OCI-LY7 (cell line): ENCODE results near the gene PAX3. TPM values are rescaled to one million over a fixed set of nuclear protein-coding genes. Genes with fewer than 3 reads are reported as not detected.

Experiments
- BruUV-seq: library from RNA; stranded (reverse); fragments of 400-500 nt; replicated peaks from 2 replicates; lab custom pipeline; 2021; lab: Mats Ljungman, UMichigan
- CTCF ChIA-PET: fragments of 300-600 bp; sonication (Branson Sonifier 250); formaldehyde crosslinking; loops from one replicate; lab custom pipeline; 2022; ENCODE audit warnings: antibody characterized with exemption; ENCODE audit not compliant: unreplicated experiment; lab: Charles Lee
- POLR2A ChIA-PET: fragments of 300-600 bp; sonication (Branson Sonifier 250); formaldehyde crosslinking; loops from one replicate; lab custom pipeline; 2022; ENCODE audit warnings: antibody characterized with exemption; lab: Charles Lee
- DNase-seq: peaks from one replicate; pipeline ENCODE4 v3.0.0-alpha.2; 2015; ENCODE audit warnings: low spot score
- H2AFZ ChIP-seq: fragments of 200-600 bp; sonication (generic), shearing (Covaris generic); 2 replicates; pipeline ENCODE4 v1.6.1; 2014; ENCODE audit warnings: mild to moderate bottlenecking, antibody characterized with exemption, low read length, moderate library complexity
- H3K27ac ChIP-seq: fragments of 200-600 bp; sonication (generic); 2 replicates; pipeline ENCODE4 v1.5.1; 2014; ENCODE audit warnings: mixed run types, low read depth, mild to moderate bottlenecking, moderate library complexity, low read length, inconsistent platforms; ENCODE audit not compliant: poor library complexity, severe bottlenecking
- H3K36me3 ChIP-seq: fragments of 200-600 bp; sonication (generic); 2 replicates; pipeline ENCODE4 v1.6.1; 2014; ENCODE audit warnings: mild to moderate bottlenecking, antibody characterized with exemption, low read length, moderate library complexity, mixed read lengths; ENCODE audit not compliant: insufficient read depth
- H3K4me1 ChIP-seq: fragments of 200-600 bp; sonication (generic); 2 replicates; pipeline ENCODE4 v1.5.1; 2014; ENCODE audit warnings: mild to moderate bottlenecking, low read length; ENCODE audit not compliant: insufficient read depth, poor library complexity, severe bottlenecking
- H3K4me2 ChIP-seq: fragments of 200-600 bp; sonication (generic); 2 replicates; pipeline ENCODE4 v1.6.1; 2014; ENCODE audit warnings: mild to moderate bottlenecking, low read length
- H3K4me3 ChIP-seq: fragments of 200-600 bp; sonication (generic); 2 replicates; pipeline ENCODE4 v1.5.1; 2014; ENCODE audit warnings: mild to moderate bottlenecking, low read depth, low read length; ENCODE audit not compliant: poor library complexity, severe bottlenecking
- H3K79me2 ChIP-seq: fragments of 200-600 bp; sonication (generic); 2 replicates; pipeline ENCODE4 v1.6.1; 2016; ENCODE audit warnings: low read depth, mild to moderate bottlenecking, low read length, moderate library complexity, mixed read lengths; ENCODE audit not compliant: insufficient read depth
- H3K9me2 ChIP-seq: fragments of 200-600 bp; sonication (generic); 2 replicates; pipeline ENCODE4 v1.6.1; 2016; ENCODE audit warnings: mild to moderate bottlenecking, low read length, mixed read lengths; ENCODE audit not compliant: insufficient read depth
- H3K9me3 ChIP-seq: fragments of 200-600 bp; sonication (generic); 2 replicates; pipeline ENCODE4 v1.6.1; 2014; ENCODE audit warnings: mild to moderate bottlenecking, mixed run types, low read length, mixed read lengths
- H4K20me1 ChIP-seq: fragments of 200-600 bp; sonication (generic); 2 replicates; pipeline ENCODE4 v1.6.1; 2014; ENCODE audit warnings: mild to moderate bottlenecking, antibody characterized with exemption, low read length, moderate library complexity, mixed read lengths; ENCODE audit not compliant: insufficient read depth
- EZH2phosphoT487 ChIP-seq: fragments of 200-600 bp; sonication (generic); IDR thresholded peaks from 2 replicates; pipeline ENCODE4 v1.6.1; 2018; ENCODE audit warnings: low read depth, borderline replicate concordance, mild to moderate bottlenecking, mixed run types, antibody characterized with exemption, low read length, moderate library complexity, mixed read lengths
- intact Hi-C: fragments of 100-400 bp; cut with micrococcal nuclease; formaldehyde crosslinking; loops from one replicate; pipeline ENCODE4 v1.10.0; 2022; ENCODE audit not compliant: unreplicated experiment
- total RNA-seq, 2 experiments: library from RNA; depleted of rRNA in 1 of 2; stranded (reverse); fragments of >200 nt in 1 of 2; shearing (Covaris generic) in 1 of 2; gene quantifications; 2 replicates each; pipeline ENCODE4 v1.2.3, GENCODE V29; 2014 to 2022
- TF ChIP-seq, protein P1 (sequence below): fragments of 200-600 bp; sonication (generic); conservative IDR thresholded peaks from 2 replicates; pipeline ENCODE4 v1.5.1; 2014; ENCODE audit warnings: mild to moderate bottlenecking, antibody characterized with exemption, low read length, moderate library complexity, mixed read lengths

Gene PAX3
- total RNA-seq, 2 experiments from 2014 or later: not detected

- Histone ChIP-seq H3K4me1 (no peaks in the 10 kb centered on the region), H3K4me3 (no peak overlapping the region), H3K27ac (no peak overlapping the region), H3K36me3 (no peaks in the 10 kb centered on the region), H3K9me3 (no peaks in the 10 kb centered on the region), H4K20me1 (no peaks in the 10 kb centered on the region), H3K4me2 (no peak overlapping the region), H3K79me2 (no peaks in the 10 kb centered on the region), H3K9me2 (no peaks in the 10 kb centered on the region), H2AFZ (no peak overlapping the region)
- POLR2A ChIA-PET: no interaction called here
- CTCF ChIA-PET: no interaction called here
- no TSS peak for BruUV-seq
- TF ChIP-seq EZH2phosphoT487: no peak
- TF ChIP-seq, protein P1, sequence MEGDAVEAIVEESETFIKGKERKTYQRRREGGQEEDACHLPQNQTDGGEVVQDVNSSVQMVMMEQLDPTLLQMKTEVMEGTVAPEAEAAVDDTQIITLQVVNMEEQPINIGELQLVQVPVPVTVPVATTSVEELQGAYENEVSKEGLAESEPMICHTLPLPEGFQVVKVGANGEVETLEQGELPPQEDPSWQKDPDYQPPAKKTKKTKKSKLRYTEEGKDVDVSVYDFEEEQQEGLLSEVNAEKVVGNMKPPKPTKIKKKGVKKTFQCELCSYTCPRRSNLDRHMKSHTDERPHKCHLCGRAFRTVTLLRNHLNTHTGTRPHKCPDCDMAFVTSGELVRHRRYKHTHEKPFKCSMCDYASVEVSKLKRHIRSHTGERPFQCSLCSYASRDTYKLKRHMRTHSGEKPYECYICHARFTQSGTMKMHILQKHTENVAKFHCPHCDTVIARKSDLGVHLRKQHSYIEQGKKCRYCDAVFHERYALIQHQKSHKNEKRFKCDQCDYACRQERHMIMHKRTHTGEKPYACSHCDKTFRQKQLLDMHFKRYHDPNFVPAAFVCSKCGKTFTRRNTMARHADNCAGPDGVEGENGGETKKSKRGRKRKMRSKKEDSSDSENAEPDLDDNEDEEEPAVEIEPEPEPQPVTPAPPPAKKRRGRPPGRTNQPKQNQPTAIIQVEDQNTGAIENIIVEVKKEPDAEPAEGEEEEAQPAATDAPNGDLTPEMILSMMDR: no peak
- DNase-seq: no peak
- intact Hi-C loops: no loop called here
Observed at GRCh38 chr2:222304737-222305515, 6.1 kb upstream of the PAX3 start.

- ChIA-PET CTCF (no interaction called here), POLR2A (no interaction called here)
- Histone ChIP-seq H3K36me3 (no peaks in the 10 kb centered on the region), H3K27ac (no peak overlapping the region), H3K9me2 (no peaks in the 10 kb centered on the region), H3K9me3 (no peaks in the 10 kb centered on the region), H3K4me2 (no peak overlapping the region), H3K79me2 (no peaks in the 10 kb centered on the region), H2AFZ (no peak overlapping the region), H4K20me1 (no peaks in the 10 kb centered on the region), H3K4me1 (no peaks in the 10 kb centered on the region), H3K4me3 (no peak overlapping the region)
- TF ChIP-seq, protein P1: no peak
- TF ChIP-seq EZH2phosphoT487: no peak
- BruUV-seq: no TSS peak
- DNase-seq: no peak
- intact Hi-C loops: no loop called here
Observed at GRCh38 chr2:222303828-222304736, 5.3 kb upstream of the PAX3 start.
